HG03135 (cell line): ENCODE data around the gene DNAH11.

ENCODE experiments used
- ATAC-seq: cut with Tn5 transposase; IDR thresholded peaks from one replicate; pipeline ENCODE4 v1.9.1; 2021; ENCODE audit warnings: mild to moderate bottlenecking, moderate library complexity; ENCODE audit not compliant: unreplicated experiment

The DNAH11 gene

GRCh38 chr7:21948887-21949540 lies 406.2 kb downstream of the DNAH11 start:
- no peak for ATAC-seq
